GM18951 (cell line): ENCODE data around the gene EIF2S2.

Experiments
- POLR2A ChIP-seq: IDR thresholded peaks from 4 replicates; pipeline ENCODE4 v1.6.1; 2011; ENCODE audit warnings: mild to moderate bottlenecking; ENCODE audit not compliant: insufficient read length, insufficient read depth; ENCODE audit errors: extremely low read depth
- in situ Hi-C: fragments of 300-500 bp; cut with MboI; formaldehyde crosslinking; loops from one replicate; pipeline ENCODE4 v1.12.0; 2022; ENCODE audit warnings: low sequenced_read_pairs, mixed read lengths, inconsistent platforms; ENCODE audit not compliant: unreplicated experiment

EIF2S2 gene

GRCh38 chr20:34072778-34073177, 39.3 kb downstream of the EIF2S2 start:
- in situ Hi-C loops, result no loop called here

GRCh38 chr20:34072076-34072475, 40.0 kb downstream of the EIF2S2 start:
- in situ Hi-C loops, result no loop called here
- TF ChIP-seq POLR2A, result no peak

More at GRCh38 chr20:34072778-34073177, 39.3 kb downstream of the EIF2S2 start:
- TF ChIP-seq POLR2A, result no peak

- TF ChIP-seq POLR2A, result no peak
- in situ Hi-C loops, result no loop called here
These were observed 41.2 kb downstream of the EIF2S2 start for GRCh38 chr20:34070859-34071258.

GRCh38 chr20:34070079-34070439, 42.0 kb downstream of the EIF2S2 start:
- in situ Hi-C loops, result no loop called here
- no peak for TF ChIP-seq POLR2A

GRCh38 chr20:34069341-34070078, 42.5 kb downstream of the EIF2S2 start:
- TF ChIP-seq POLR2A, result no peak
- in situ Hi-C loops, result no loop called here

- no peak for TF ChIP-seq POLR2A
- in situ Hi-C loops, result no loop called here
These were observed 44.0 kb downstream of the EIF2S2 start for GRCh38 chr20:34068001-34068400.

- in situ Hi-C loops, result no loop called here
- no peak for TF ChIP-seq POLR2A
These were observed 45.5 kb downstream of the EIF2S2 start for GRCh38 chr20:34066476-34067090.

- in situ Hi-C loops, result no loop called here
- no peak for TF ChIP-seq POLR2A
These were observed 46.8 kb downstream of the EIF2S2 start for GRCh38 chr20:34065260-34065659.

GRCh38 chr20:34064286-34064685, 47.8 kb downstream of the EIF2S2 start:
- in situ Hi-C loops, result no loop called here
- no peak for TF ChIP-seq POLR2A

- in situ Hi-C loops, result no loop called here
These were observed 49.2 kb downstream of the EIF2S2 start for GRCh38 chr20:34062570-34063482.

GRCh38 chr20:34061695-34062094, 50.3 kb downstream of the EIF2S2 start:
- TF ChIP-seq POLR2A, result no peak
- in situ Hi-C loops, result no loop called here

More at GRCh38 chr20:34062570-34063482, 49.2 kb downstream of the EIF2S2 start:
- TF ChIP-seq POLR2A, result no peak

GRCh38 chr20:34060970-34061369, 51.1 kb downstream of the EIF2S2 start:
- in situ Hi-C loops, result no loop called here
- TF ChIP-seq POLR2A, result no peak

- TF ChIP-seq POLR2A, result no peak
- in situ Hi-C loops, result no loop called here
These were observed 53.2 kb downstream of the EIF2S2 start for GRCh38 chr20:34058831-34059230.
